Fibroblast of peridontal ligament (primary cell): Measurements from ENCODE around the gene ZNF236.

Source experiments
- DNase-seq: peaks from one replicate; pipeline ENCODE4 v3.0.0-alpha.2; 2010; ENCODE audit errors: extremely low read depth

Gene ZNF236

DNA sequence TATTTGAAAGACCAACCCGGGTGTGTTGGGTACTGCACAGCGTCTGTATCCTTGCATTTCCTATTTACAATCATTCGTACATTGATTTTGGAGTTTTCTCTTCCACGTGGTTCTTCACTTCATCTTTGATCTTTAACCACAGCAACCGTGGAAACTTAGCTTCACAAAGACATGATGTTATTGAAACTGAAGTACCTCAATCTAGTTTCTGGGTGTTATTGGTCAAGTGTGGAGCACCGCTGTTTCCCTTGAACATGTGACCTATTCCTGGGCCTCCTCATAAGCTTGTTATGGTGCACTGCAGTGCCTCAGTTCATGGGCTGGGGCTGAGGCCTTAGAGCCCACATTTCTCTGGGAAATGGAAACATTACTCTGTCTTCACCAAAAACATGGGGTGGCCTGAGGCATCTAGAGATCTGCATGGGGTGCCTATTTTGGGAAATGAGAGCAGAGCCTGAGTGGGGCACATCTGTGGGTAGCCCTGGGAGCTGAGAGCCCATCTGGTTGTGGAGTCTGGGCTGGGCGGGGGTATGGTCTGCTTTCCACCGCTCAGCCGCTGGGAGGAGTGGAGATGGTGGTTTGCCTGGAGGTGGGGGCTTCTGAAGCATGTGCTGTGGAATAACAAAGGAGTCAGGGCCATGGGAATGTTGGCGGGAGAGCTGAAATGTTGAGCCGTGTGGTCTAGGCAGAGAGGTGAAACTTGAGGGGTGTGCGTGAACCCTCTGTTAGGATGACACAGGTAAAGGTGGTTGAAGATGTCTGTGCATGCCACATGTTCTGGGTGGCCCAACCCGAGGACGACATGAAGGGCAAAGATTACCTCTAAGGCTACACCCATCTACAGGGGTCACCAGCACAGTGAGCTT is 37.4 kb downstream of the ZNF236 start:
- DNase-seq: no peak

DNA sequence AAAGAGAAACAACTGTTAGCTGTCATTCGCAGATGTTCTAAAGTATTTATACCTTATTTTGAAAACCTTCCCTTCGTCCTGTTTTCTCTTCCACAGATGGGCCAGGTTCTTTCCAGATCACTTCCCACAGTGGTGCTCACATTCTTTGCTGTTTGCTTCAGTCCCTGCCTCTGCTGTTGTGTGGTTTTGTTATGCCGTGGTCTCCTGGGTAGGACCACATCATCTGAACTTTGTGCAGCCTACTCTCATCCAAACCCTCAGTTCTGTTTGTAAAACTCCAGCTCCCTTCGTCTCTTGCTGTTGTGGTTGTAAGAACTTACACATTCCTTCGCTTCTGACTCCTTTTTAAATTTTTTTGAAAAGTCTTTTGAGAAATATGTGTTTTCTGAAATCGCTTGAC is 38.1 kb downstream of the ZNF236 start:
- DNase-seq: peak; percentile 48

DNA sequence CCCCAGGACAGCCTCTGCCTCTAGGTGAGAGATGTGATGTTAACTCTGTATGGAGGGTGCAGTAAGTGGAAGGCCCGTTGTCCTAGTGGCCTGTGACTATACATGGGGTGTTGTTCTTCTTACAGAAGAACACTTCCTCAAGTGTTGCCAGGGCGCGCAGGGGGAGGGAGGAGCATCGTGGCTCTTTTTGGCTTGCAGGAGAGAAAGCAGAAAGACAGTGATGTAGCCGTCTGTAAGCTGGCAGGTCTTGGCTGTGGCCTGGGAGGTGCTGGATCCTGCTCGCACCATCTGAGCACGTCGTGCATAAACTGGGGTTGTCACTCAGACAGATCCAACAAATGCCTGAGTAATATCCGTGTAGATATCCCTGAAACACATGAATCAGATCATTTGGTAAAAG is 44.3 kb downstream of the ZNF236 start:
- no peak for DNase-seq

DNA sequence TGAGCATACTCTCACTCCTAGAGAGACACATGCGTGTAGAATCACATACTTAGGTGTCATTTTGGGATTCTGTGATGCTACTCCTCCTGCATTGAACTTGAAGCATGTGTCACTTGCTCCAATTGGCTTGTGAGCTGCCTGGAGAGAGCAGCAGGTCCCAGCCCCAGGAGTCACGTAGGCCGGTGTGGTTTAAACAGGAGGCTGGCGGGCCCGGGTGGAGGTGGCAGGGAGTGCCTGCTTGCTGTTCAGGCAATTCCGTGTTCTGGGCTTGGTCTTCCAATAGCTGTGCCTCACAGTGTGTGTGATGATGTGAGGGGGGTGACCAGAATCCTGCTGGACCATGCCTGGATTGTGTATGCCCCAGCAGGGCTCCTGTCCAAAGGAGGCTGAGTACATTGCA is 51.0 kb downstream of the ZNF236 start:
- DNase-seq: no peak

DNA sequence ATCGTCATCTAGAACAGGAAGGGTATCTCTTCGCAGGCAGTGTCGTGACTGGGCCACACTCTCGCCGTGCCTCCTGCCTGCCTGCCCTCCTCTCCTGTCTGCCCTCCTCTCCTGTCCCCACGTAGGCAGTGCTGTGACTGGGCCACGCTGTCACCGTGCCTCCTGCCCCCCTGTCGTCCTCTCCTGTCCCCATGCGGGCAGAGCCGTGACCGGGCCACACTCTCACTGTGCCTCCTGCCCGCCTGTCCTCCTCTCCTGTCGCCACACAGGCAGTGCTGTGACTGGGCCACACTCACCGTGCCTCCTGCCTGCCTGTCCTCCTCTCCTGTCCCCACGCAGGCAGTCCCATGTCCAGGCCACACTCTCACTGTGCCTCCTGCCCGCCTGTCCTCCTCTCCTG is 51.4 kb downstream of the ZNF236 start:
- DNase-seq: no peak

DNA sequence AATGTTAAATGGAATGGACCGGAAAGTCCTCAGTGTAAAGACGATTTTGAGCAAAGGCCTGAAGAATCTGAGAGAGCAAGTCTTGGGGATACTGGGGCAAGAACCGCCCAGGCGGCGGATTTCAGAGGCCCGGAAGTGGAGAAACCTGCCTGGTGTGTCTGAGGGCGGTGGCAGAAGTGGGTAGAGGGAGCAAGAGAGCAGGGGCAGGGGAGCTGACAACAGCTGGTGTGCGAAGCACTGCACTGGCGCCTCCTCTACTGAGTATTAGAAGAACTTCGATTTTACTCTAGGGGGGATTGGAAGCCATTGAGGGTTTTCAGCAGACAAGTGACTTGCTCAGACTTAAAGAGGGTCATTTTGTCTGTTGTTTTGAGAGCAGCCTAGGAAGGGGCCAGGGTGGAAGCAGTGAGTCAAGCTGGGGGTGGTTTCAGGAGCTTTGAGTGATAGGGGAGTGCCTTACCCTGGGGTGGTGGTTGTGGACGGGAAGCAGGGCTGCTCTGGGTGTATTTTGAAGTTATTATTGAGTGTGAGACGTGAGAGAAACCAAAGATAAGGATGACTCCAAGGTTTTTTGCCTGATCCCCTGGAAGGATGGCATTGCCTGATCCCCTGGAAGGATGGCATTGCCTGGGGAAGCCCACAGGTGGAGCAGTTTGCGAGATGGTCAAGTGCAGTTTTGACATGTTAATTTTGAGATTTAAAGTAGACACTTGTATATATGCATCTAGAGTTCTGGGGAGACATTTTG is 52.5 kb downstream of the ZNF236 start:
- DNase-seq: no peak

DNA sequence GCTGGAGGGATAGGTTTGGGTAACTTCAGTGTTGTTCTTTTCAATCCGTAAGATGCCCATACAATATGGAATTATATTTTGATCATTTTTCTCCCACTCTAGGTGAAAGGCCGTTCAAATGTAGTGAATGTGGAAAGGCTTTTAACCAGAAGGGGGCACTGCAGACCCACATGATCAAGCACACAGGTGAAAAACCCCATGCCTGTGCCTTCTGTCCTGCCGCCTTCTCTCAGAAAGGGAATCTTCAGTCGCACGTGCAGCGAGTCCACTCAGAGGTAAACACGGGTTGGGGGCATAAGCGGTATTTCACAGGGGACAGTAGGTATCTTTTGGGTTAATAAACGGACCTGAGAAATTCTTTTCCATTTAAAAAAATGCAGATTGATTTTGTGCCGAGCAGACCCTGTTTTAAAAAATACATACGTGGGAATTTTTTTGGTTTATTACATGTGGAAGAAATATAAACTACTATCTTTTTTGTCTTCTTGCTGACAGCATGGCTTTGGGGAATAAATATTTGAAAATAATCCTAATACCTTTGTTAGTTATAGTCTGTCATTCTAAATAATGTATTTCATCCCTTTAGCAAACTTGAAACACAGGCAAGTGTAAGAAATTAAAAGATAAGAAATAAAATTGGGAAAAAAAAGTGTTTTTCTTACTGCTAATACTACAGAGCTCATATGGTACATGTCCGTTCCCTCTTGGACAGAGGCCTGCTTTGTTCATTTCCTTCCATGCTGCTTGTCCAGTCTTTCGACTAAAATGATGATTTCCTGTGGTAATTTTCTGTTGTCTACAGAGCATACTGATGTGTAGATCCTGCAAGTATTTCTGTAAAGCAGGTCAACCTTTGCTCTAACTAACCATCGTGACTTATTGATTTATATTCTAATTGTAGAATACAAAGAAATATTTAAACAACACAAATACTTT is 53.3 kb downstream of the ZNF236 start:
- DNase-seq: peak; percentile 44

DNA sequence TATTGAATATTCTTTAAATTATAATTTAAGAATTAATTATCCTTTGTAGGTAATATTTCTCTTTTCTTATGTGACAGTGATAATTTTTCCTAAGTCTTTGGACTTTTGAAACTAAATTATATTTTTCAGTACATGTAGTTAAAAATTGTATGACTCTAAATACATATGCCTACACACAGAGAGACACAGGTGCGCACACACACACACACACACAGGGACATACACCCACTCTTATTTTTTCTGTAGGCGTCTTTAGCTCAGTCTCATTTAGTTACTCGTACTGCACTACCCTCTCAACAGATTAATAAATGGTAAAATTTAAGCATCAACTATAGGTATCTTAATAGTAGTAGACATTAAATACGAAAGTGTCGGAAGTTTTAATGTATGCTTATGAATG is 56.1 kb downstream of the ZNF236 start:
- no peak for DNase-seq

DNA sequence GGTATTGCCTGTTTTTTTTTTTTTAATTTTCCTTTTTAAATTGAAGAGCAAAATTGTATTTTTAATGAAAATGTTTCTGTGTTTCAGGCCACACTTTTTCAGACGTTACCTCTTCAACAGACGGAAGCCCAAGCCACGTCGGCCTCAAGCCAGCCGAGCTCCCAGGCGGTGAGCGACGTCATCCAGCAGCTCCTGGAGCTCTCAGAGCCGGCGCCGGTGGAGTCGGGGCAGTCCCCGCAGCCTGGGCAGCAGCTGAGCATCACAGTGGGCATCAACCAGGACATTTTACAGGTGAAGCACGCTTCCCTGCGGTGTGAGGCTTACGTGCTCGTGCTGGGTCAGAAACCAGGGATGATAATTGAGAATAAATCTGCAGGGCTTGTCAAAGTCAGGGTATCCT is 57.7 kb downstream of the ZNF236 start:
- no peak for DNase-seq

DNA sequence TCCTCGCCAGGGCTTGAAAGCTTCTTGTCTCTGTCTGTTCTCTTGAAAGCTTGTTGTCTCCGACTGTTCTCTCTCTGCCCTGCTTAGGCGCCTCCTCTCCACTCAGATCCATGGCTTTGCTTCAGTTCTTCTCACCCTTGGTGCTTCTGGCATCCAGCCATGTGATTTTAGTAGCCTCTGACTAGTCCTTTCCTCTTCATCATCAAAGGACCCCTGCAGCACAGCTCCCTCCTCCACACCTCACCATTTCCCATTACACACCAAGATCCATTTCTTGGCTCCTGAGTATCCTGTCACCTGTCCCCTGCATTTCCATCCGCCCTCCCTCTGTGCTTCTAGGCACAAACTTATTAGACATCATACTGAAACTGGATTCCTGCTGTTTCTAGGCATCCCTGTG is 59.4 kb downstream of the ZNF236 start:
- no peak for DNase-seq

DNA sequence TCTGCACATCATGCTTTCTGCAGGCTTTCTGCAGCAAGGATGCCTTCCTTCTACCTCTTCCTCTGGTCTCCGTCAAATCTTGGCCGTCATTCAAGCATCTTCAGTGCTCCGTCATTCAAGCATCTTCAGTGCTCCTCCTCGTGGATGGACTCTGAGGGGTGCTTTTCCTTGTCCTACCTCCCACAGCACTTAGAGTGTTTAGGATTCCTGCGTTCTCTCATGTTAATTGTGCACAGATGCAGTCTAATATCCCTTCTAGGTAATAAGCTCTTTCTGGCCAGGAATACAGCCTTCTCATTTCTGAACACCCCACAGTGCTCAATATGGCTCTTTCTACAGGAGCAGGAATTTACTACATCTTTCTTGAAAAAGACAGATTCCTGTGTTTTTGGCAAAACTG is 59.8 kb downstream of the ZNF236 start:
- DNase-seq: no peak

DNA sequence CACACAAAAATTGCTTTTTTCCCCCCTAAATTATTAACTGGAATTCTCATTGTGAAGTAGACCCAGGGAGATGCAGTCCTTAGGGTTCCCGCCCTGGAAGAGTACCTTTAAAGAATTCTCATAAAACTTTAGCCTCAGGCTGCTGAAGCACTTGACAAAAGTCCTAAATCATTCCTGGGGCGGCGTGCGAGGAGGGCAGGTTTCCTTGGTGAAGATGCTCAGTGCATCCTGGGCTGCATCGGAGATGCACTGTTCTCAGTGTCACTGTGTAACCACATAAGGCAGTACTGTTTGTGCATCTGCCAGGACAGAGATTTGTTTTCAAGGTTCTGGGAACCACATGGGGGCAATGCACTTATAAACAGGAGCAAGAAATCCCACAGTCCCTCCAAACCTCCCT is 62.6 kb downstream of the ZNF236 start:
- DNase-seq: no peak

DNA sequence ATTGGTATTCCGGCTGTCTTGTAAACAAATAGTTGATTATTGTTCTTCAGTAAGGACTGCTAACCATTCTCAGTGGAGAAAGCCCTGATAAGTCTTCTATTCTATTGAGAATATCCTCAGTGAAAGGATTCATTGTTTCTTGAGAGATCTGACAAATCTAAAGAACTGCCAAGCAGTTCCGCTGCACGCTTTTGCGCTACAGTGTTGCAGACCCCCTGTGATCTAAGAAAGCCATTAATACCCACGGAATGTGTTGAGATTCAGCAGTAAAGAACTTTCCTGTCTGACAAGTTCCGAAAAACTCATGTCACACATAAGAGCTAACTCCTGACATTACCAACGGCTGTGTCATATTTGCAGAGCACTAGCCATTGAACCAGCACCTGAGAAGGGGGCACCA is 63.8 kb downstream of the ZNF236 start:
- DNase-seq: no peak

DNA sequence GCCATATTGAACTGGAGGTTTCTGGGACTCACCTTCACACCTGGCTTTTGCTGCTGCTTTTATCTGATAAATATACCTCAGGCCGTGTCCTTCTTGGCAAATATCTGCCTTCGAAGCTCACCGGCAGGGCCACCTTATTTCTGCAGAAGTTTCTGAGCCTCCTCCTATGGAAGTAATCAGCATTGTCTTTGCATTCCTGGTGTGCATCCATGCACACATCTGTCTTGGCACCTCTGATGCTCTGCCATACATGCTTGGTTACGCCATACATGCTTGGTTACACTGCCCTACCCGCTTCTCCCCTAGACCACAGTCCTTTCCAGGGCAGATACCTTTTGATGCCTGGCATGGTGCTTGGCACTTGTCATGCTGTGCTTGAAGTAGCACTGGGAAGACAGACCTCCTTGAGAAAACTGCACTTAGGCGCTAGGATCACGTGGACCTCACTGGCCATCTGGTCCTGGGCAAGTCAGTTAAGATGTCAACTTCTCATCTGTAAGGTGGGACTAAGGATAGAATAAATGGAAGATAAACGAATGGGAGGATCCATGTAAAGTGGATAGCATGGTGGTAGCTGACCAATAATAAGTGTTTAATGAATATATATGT is 66.8 kb downstream of the ZNF236 start:
- no peak for DNase-seq

DNA sequence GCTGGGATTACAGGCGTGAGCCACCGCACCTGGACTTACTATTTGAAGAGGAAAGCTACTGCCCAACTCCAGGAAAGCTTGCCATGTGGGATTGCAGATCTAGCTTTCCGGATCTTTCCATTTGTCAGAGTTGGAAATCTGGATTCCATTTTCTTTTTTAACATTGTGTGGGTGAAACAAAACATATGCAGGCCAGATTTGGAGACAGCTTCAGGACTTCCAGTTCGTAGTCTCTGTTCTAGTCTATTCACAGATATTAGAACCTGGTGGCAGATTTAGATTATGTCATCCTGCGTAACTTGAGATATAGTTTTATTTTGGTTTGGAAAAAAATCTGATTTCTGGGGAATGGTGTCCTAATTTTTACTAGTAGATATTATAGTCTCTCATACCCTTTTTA is 70.5 kb downstream of the ZNF236 start:
- peak; percentile 3 for DNase-seq

DNA sequence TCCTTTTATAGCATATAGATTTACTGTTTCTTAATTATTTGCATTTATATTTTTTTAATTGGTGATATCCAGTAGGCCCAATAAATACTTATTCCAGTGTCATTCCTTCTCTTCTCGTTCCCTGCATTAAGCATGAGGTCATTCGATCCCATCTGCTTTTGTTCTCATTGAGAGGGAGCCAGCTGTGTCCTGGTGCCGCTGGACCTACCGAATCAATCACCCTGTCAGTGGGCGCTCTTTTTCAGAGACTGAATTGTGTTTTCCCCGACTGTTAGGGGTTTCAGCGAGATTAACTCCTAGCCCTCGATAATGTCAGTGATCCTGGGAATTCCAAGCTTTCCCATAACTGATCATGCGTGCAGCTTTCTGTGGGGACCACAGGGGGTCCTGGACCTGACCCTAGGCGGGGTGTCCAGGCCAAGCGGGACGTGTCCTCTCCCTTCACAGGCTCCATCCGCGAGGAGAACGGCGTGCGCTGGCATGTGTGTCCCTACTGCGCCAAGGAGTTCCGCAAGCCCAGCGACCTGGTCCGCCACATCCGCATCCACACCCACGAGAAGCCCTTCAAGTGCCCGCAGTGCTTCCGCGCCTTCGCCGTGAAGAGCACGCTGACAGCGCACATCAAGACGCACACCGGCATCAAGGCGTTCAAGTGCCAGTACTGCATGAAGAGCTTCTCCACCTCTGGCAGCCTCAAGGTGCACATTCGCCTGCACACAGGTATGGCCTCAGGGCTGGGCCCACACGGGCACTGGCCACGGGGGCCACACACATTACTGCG is 72.4 kb downstream of the ZNF236 start:
- DNase-seq: no peak

DNA sequence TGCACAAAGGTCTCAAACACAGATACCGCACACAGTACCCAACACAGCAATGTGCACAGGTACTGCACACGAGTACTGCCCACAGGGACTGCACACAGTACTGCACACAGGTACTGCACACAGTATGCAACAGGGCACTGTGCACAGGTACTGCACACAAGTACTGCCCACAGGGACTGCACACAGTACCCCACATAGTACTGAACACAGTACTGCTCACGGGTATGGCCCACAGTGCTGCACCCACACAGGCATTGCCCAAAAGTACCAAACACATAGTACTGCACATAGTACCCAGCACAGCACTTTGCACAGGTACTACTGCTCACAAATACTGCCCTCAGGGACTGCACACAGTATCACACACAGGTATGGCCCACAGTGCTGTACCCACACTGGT is 73.1 kb downstream of the ZNF236 start:
- DNase-seq: no peak

DNA sequence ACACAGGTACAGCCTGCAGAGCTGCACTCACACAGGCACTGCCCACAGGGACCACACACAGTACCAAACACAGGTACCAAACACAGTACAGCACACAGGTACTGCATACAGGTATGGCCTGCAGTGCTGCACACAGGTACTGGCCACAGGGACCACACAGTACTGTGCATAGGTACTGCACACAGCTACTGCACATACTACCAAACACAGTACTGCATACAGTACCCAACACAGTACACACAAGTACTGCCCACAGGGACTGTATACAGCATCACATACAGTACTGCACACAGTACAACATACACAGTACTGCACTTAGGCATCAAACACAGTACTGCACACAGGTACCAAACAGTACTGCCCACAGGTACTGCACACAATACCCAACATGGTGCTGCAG is 74.3 kb downstream of the ZNF236 start:
- DNase-seq: no peak

DNA sequence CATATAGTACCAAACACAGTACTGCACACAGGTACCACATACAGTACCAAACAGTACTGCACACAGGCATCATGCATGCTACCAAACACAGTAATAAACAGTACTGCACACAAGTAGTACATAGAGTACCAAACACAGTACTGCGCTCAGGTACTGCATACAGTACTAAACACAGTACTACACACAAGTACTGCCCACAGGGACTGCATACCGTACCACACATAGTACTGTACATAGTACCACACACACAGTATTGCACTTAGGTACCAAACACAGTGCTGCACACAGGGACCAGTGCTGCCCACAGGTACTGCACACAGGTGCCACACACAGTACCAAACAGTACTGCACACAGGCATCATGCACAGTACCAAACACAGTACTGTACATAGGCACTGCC is 74.9 kb downstream of the ZNF236 start:
- DNase-seq: no peak

DNA sequence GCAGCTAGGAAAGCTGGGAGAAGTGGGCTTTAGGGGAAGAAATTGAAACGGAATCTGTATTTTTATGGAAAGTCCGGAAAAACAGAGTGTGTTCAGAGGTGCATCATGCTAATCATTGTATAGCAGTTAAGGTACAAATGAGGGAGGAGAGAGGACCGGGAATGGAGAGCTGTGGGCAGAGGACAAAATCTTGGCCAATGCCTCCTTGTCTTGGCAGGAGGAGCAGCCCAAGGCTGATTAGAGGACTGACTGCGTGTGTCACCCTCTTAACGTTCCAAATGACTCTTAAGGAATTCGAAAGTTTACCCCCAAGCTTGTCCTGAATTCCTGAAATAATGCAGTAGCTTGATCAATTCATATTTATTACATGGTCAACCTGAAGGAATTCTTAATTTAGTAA is 81.0 kb downstream of the ZNF236 start:
- DNase-seq: no peak

DNA sequence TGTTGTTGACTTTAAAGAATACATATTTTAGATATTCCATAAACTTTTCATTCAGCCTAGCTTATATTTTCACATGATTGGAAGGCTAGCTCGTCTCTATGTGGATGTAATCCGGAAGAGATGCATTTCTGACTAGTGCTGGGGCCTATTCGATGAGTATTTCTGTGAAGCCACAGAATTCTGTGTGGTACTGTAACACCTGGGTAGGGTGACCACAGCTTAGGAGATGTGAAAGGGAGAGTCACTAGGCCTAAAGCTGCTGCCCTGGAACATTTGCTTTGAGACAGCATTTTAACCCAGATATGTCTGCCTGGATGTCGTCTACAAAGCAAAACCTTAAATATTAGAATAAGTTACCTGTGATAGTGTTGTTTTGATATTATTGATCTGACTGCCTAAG is 83.5 kb downstream of the ZNF236 start:
- no peak for DNase-seq
